HEK293T (cell line): ENCODE measurements around the gene ZNF792.
"Not testable (repeated sequence)": the region's sequence is repeated elsewhere in the genome, so short reads cannot be mapped to it uniquely, and the experiment has no call there.

ENCODE experiments used
- CTCF ChIA-PET: fragments of 350-600 bp; formaldehyde crosslinking; extraction: SDS; loops from one replicate; lab custom pipeline; 2021; ENCODE audit warnings: antibody characterized with exemption, inconsistent platforms; lab: Yijun Ruan, JAX
- POLR2A ChIA-PET: fragments of 350-600 bp; formaldehyde crosslinking; extraction: SDS; loops from one replicate; lab custom pipeline; 2020; ENCODE audit warnings: antibody characterized with exemption, inconsistent platforms; lab: Yijun Ruan, JAX
- DNase-seq: peaks from one replicate; pipeline ENCODE4 v3.0.0; 2012; ENCODE audit warnings: mixed read lengths; ENCODE audit errors: extremely low spot score
- ARNT ChIP-seq: fragments of 450-650 bp; IDR thresholded peaks from 2 replicates; pipeline ENCODE4 v1.6.1; 2017; ENCODE audit warnings: mild to moderate bottlenecking
- BHLHE40 ChIP-seq: fragments of 450-650 bp; IDR thresholded peaks from 2 replicates; pipeline ENCODE4 v1.6.1; 2016; ENCODE audit warnings: mild to moderate bottlenecking, moderate library complexity, borderline replicate concordance
- CTBP1 ChIP-seq: fragments of 450-650 bp; IDR thresholded peaks from 2 replicates; pipeline ENCODE4 v1.6.1; 2016; ENCODE audit warnings: borderline replicate concordance
- ELF4 ChIP-seq: fragments of 450-650 bp; IDR thresholded peaks from 2 replicates; pipeline ENCODE4 v1.6.1; 2017; ENCODE audit warnings: antibody characterized with exemption
- FOXA1 ChIP-seq: fragments of 450-650 bp; IDR thresholded peaks from 2 replicates; pipeline ENCODE4 v1.6.1; 2016; ENCODE audit warnings: mild to moderate bottlenecking
- FOXK2 ChIP-seq: fragments of 450-650 bp; IDR thresholded peaks from 2 replicates; pipeline ENCODE4 v1.6.1; 2016; ENCODE audit warnings: mild to moderate bottlenecking
- FOXM1 ChIP-seq: fragments of 450-650 bp; IDR thresholded peaks from 2 replicates; pipeline ENCODE4 v1.6.1; 2017; ENCODE audit warnings: mild to moderate bottlenecking, borderline replicate concordance
- HDGF ChIP-seq: fragments of 450-650 bp; IDR thresholded peaks from 2 replicates; pipeline ENCODE4 v1.6.1; 2017; ENCODE audit warnings: antibody characterized with exemption, borderline replicate concordance
- L3MBTL2 ChIP-seq: fragments of 450-650 bp; conservative IDR thresholded peaks from 2 replicates; pipeline ENCODE4 v1.6.1; 2016; ENCODE audit warnings: mild to moderate bottlenecking
- LEF1 ChIP-seq: fragments of 450-650 bp; IDR thresholded peaks from 2 replicates; pipeline ENCODE4 v1.6.1; 2017; ENCODE audit warnings: mild to moderate bottlenecking, borderline replicate concordance
- NFRKB ChIP-seq: fragments of 450-650 bp; IDR thresholded peaks from 2 replicates; pipeline ENCODE4 v1.6.1; 2016; ENCODE audit warnings: mild to moderate bottlenecking, moderate library complexity
- PKNOX1 ChIP-seq: fragments of 450-650 bp; IDR thresholded peaks from 2 replicates; pipeline ENCODE4 v1.6.1; 2016
- SP1 ChIP-seq: fragments of 450-650 bp; IDR thresholded peaks from 2 replicates; pipeline ENCODE4 v1.6.1; 2017
- SUZ12 ChIP-seq: fragments of 450-650 bp; IDR thresholded peaks from 2 replicates; pipeline ENCODE4 v1.6.1; 2016; ENCODE audit warnings: mild to moderate bottlenecking
- TARDBP ChIP-seq: fragments of 450-650 bp; IDR thresholded peaks from 2 replicates; pipeline ENCODE4 v1.6.1; 2016
- ZNF384 ChIP-seq: fragments of 450-650 bp; IDR thresholded peaks from 2 replicates; pipeline ENCODE4 v1.6.1; 2016

The ZNF792 gene

GRCh38 chr19:35008891-35009341, 44.9 kb upstream of the ZNF792 start:
- ChIA-PET POLR2A (interaction anchor here (1.7 kb wide), 1 partner anchor 9 kb away, joined by 5 read pairs; the partner anchor contains the start of gene GRAMD1A), CTCF (no interaction called here)
- no peak for DNase-seq
- TF ChIP-seq SP1 (no peak), FOXM1 (no peak), SUZ12 (no peak), TARDBP (no peak), CTBP1 (no peak), FOXK2 (no peak), NFRKB (no peak), FOXA1 (no peak), BHLHE40 (no peak), PKNOX1 (no peak), ARNT (no peak), HDGF (no peak), ELF4 (no peak), LEF1 (no peak), L3MBTL2 (no peak)

- DNase-seq, CTCF ChIA-PET, POLR2A ChIA-PET: not testable (repeated sequence)
These were observed 43.4 kb upstream of the ZNF792 start for GRCh38 chr19:35007427-35007826.

- CTCF ChIA-PET = no interaction called here
- POLR2A ChIA-PET = no interaction called here
- no peak for TF ChIP-seq FOXA1
- no peak for TF ChIP-seq ELF4
- no peak for TF ChIP-seq FOXM1
- TF ChIP-seq TARDBP = no peak
- TF ChIP-seq PKNOX1 = no peak
- no peak for TF ChIP-seq FOXK2
- TF ChIP-seq L3MBTL2 = no peak
- TF ChIP-seq BHLHE40 = no peak
- TF ChIP-seq ARNT = no peak
- no peak for TF ChIP-seq HDGF
- no peak for TF ChIP-seq LEF1
- no peak for TF ChIP-seq SP1
- no peak for TF ChIP-seq NFRKB
- no peak for TF ChIP-seq ZNF384
- no peak for TF ChIP-seq CTBP1
- no peak for TF ChIP-seq SUZ12
- no peak for DNase-seq
These were observed 43.0 kb upstream of the ZNF792 start for GRCh38 chr19:35006999-35007365.

- POLR2A ChIA-PET = no interaction called here
- no peak for DNase-seq
- CTCF ChIA-PET = no interaction called here
- TF ChIP-seq BHLHE40 (no peak), SUZ12 (no peak), ZNF384 (no peak), NFRKB (no peak), FOXK2 (no peak), L3MBTL2 (no peak), PKNOX1 (no peak), CTBP1 (no peak)
These were observed 42.4 kb upstream of the ZNF792 start for GRCh38 chr19:35006342-35006998.

GRCh38 chr19:35006007-35006341, 41.9 kb upstream of the ZNF792 start:
- POLR2A ChIA-PET, CTCF ChIA-PET: not testable (repeated sequence)

GRCh38 chr19:35005256-35005977, 41.4 kb upstream of the ZNF792 start:
- ChIA-PET CTCF (no interaction called here), POLR2A (no interaction called here)
- no peak for DNase-seq
- no peak for TF ChIP-seq SUZ12
- TF ChIP-seq ELF4 = no peak
- TF ChIP-seq FOXA1 = no peak
- no peak for TF ChIP-seq LEF1
- no peak for TF ChIP-seq TARDBP
- no peak for TF ChIP-seq BHLHE40
- no peak for TF ChIP-seq SP1
- TF ChIP-seq FOXM1 = no peak
- no peak for TF ChIP-seq HDGF

More at GRCh38 chr19:35006007-35006341, 41.9 kb upstream of the ZNF792 start:
- not testable (repeated sequence) for DNase-seq
